Astrocyte (in vitro differentiated cells and primary cell): ENCODE results near the gene MTRFR. TPM values are rescaled to one million over a fixed set of nuclear protein-coding genes. Genes with fewer than 3 reads are reported as not detected.

ENCODE experiments used
- DNase-seq: peaks from one replicate; pipeline ENCODE4 v3.0.0-alpha.2; 2010; ENCODE audit warnings: low read depth
- FAIRE-seq: peaks from 2 replicates; lab custom pipeline; 2011; peaks lifted over from hg19 to GRCh38; lab: Jason Lieb, UNC
- H2AFZ ChIP-seq: 2 replicates; pipeline ENCODE4 v1.6.0; 2012; ENCODE audit warnings: low read depth, low read length, inconsistent platforms
- H3K27ac ChIP-seq: 2 replicates; pipeline ENCODE4 v1.5.1; 2011; ENCODE audit warnings: low read depth, low read length, inconsistent platforms
- H3K27me3 ChIP-seq: 2 replicates; pipeline ENCODE4 v1.6.0; 2011; ENCODE audit warnings: low read length, inconsistent platforms; ENCODE audit not compliant: insufficient read depth
- H3K36me3 ChIP-seq: 2 replicates; pipeline ENCODE4 v1.5.1; 2011; ENCODE audit warnings: low read length, inconsistent platforms; ENCODE audit not compliant: insufficient read depth
- H3K4me1 ChIP-seq: 2 replicates; pipeline ENCODE4 v1.5.1; 2011; ENCODE audit warnings: low read length, inconsistent platforms; ENCODE audit not compliant: insufficient read depth
- H3K4me2 ChIP-seq: 2 replicates; pipeline ENCODE4 v1.6.0; 2012; ENCODE audit warnings: low read length, inconsistent platforms
- H3K4me3 ChIP-seq: 2 replicates; pipeline ENCODE4 v1.5.1; 2011; ENCODE audit warnings: low read depth, mild to moderate bottlenecking, low read length, inconsistent platforms; ENCODE audit not compliant: insufficient read depth
- H3K79me2 ChIP-seq: 2 replicates; pipeline ENCODE4 v1.6.0; 2012; ENCODE audit warnings: mild to moderate bottlenecking, low read length, inconsistent platforms; ENCODE audit not compliant: insufficient read depth
- H3K9ac ChIP-seq: 2 replicates; pipeline ENCODE4 v1.6.0; 2012; ENCODE audit warnings: mild to moderate bottlenecking, low read length, inconsistent platforms
- H3K9me3 ChIP-seq: 2 replicates; pipeline ENCODE4 v1.5.1; 2012; ENCODE audit warnings: low read depth, mild to moderate bottlenecking, low read length, inconsistent platforms; ENCODE audit not compliant: insufficient read depth
- H4K20me1 ChIP-seq: 2 replicates; pipeline ENCODE4 v1.6.0; 2012; ENCODE audit warnings: low read length, inconsistent platforms; ENCODE audit not compliant: insufficient read depth
- H3K27ac Mint-ChIP-seq: one replicate; pipeline ENCODE4 v1.8.0; 2021; ENCODE audit warnings: mild to moderate bottlenecking, mixed read lengths; ENCODE audit not compliant: unreplicated experiment
- H3K27me3 Mint-ChIP-seq: one replicate; pipeline ENCODE4 v1.8.0; 2021; ENCODE audit warnings: low read depth, mixed read lengths; ENCODE audit not compliant: unreplicated experiment
- H3K36me3 Mint-ChIP-seq: one replicate; pipeline ENCODE4 v1.8.0; 2021; ENCODE audit warnings: low read depth, mixed read lengths; ENCODE audit not compliant: unreplicated experiment
- H3K4me1 Mint-ChIP-seq: one replicate; pipeline ENCODE4 v1.8.0; 2021; ENCODE audit warnings: low read depth, mixed read lengths; ENCODE audit not compliant: unreplicated experiment
- H3K4me3 Mint-ChIP-seq: one replicate; pipeline ENCODE4 v1.8.0; 2021; ENCODE audit warnings: mild to moderate bottlenecking, moderate library complexity, mixed read lengths; ENCODE audit not compliant: unreplicated experiment
- H3K9me3 Mint-ChIP-seq: one replicate; pipeline ENCODE4 v1.8.0; 2021; ENCODE audit warnings: mild to moderate bottlenecking, mixed read lengths; ENCODE audit not compliant: unreplicated experiment
- EZH2 ChIP-seq: IDR thresholded peaks from 2 replicates; pipeline ENCODE4 v1.6.1; 2012; ENCODE audit warnings: mild to moderate bottlenecking, low read length, inconsistent platforms; ENCODE audit not compliant: insufficient read depth
- total RNA-seq: library from RNA; stranded (reverse); gene quantifications from 2 replicates; pipeline ENCODE4 v1.2.1, GENCODE V29; 2021
- TF ChIP-seq, protein P1 (sequence below): IDR thresholded peaks from 2 replicates; pipeline ENCODE4 v1.5.1; 2011; ENCODE audit warnings: low read depth, mild to moderate bottlenecking, inconsistent platforms, low read length, moderate library complexity; ENCODE audit not compliant: insufficient read depth

The MTRFR gene
- total RNA-seq, 1 donor from 2014 or later: 12.4 TPM

- peak overlapping the region; percentile 88 for H2AFZ ChIP-seq
- Mint-ChIP-seq H3K4me1 (peaks cover 5% of the 10 kb centered on the region), H3K9me3 (no peaks in the 10 kb centered on the region), H3K27ac (peak overlapping the region; percentile 91), H3K27me3 (no peaks in the 10 kb centered on the region), H3K4me3 (peak overlapping the region; percentile 99), H3K36me3 (no peaks in the 10 kb centered on the region)
- peak overlapping the region; percentile 89 for H3K4me3 ChIP-seq
- no peak for FAIRE-seq
- peaks cover 8% of the 10 kb centered on the region for H3K36me3 ChIP-seq
- DNase-seq: no peak
- H3K9me3 ChIP-seq: no peaks in the 10 kb centered on the region
- no peaks in the 10 kb centered on the region for H3K27me3 ChIP-seq
- TF ChIP-seq EZH2: no peak
- TF ChIP-seq, protein P1, sequence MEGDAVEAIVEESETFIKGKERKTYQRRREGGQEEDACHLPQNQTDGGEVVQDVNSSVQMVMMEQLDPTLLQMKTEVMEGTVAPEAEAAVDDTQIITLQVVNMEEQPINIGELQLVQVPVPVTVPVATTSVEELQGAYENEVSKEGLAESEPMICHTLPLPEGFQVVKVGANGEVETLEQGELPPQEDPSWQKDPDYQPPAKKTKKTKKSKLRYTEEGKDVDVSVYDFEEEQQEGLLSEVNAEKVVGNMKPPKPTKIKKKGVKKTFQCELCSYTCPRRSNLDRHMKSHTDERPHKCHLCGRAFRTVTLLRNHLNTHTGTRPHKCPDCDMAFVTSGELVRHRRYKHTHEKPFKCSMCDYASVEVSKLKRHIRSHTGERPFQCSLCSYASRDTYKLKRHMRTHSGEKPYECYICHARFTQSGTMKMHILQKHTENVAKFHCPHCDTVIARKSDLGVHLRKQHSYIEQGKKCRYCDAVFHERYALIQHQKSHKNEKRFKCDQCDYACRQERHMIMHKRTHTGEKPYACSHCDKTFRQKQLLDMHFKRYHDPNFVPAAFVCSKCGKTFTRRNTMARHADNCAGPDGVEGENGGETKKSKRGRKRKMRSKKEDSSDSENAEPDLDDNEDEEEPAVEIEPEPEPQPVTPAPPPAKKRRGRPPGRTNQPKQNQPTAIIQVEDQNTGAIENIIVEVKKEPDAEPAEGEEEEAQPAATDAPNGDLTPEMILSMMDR: no peak
- H4K20me1 ChIP-seq: peaks cover 5% of the 10 kb centered on the region
- H3K79me2 ChIP-seq: peaks cover 64% of the 10 kb centered on the region
- H3K4me2 ChIP-seq: peak overlapping the region; percentile 96
- peak overlapping the region; percentile 64 for H3K27ac ChIP-seq
- peak overlapping the region; percentile 91 for H3K9ac ChIP-seq
- peaks cover 12% of the 10 kb centered on the region for H3K4me1 ChIP-seq
These were observed 471 bp downstream of the MTRFR start for GRCh38 chr12:123233505-123234308.

GRCh38 chr12:123237646-123238329 is 4.6 kb downstream of the MTRFR start:
- DNase-seq (peak; percentile 22), FAIRE-seq (no peak)
- Mint-ChIP-seq H3K36me3 (peaks cover 3% of the 10 kb centered on the region), H3K27me3 (no peaks in the 10 kb centered on the region), H3K4me3 (no peak overlapping the region), H3K4me1 (peaks cover 3% of the 10 kb centered on the region), H3K27ac (no peak overlapping the region), H3K9me3 (no peaks in the 10 kb centered on the region)
- Histone ChIP-seq H3K4me1 (peaks cover 6% of the 10 kb centered on the region), H3K36me3 (peaks cover 3% of the 10 kb centered on the region), H3K79me2 (peaks cover 36% of the 10 kb centered on the region), H2AFZ (no peak overlapping the region), H3K9ac (no peak overlapping the region), H3K27ac (no peak overlapping the region), H3K27me3 (no peaks in the 10 kb centered on the region), H4K20me1 (peaks cover 16% of the 10 kb centered on the region), H3K4me3 (no peak overlapping the region), H3K9me3 (no peaks in the 10 kb centered on the region), H3K4me2 (no peak overlapping the region)
- TF ChIP-seq, protein P1: peak; percentile 87
- no peak for TF ChIP-seq EZH2

- Histone ChIP-seq H3K4me3 (no peak overlapping the region), H3K79me2 (peaks cover 35% of the 10 kb centered on the region), H3K9me3 (no peaks in the 10 kb centered on the region), H2AFZ (no peak overlapping the region), H4K20me1 (peaks cover 16% of the 10 kb centered on the region), H3K36me3 (peaks cover 3% of the 10 kb centered on the region), H3K27me3 (no peaks in the 10 kb centered on the region), H3K27ac (no peak overlapping the region), H3K4me2 (no peak overlapping the region), H3K4me1 (peaks cover 6% of the 10 kb centered on the region), H3K9ac (no peak overlapping the region)
- TF ChIP-seq, protein P1: no peak
- no peak for TF ChIP-seq EZH2
- no peaks in the 10 kb centered on the region for H3K9me3 Mint-ChIP-seq
- no peaks in the 10 kb centered on the region for H3K27me3 Mint-ChIP-seq
- H3K36me3 Mint-ChIP-seq: peaks cover 3% of the 10 kb centered on the region
- H3K27ac Mint-ChIP-seq: no peak overlapping the region
- peaks cover 3% of the 10 kb centered on the region for H3K4me1 Mint-ChIP-seq
- no peak overlapping the region for H3K4me3 Mint-ChIP-seq
- no peak for DNase-seq
- FAIRE-seq: no peak
These were observed 5.1 kb downstream of the MTRFR start for GRCh38 chr12:123238330-123238682.
